Measurements from ENCODE around the gene LANCL3. TPM values are rescaled to one million over a fixed set of nuclear protein-coding genes. Genes with fewer than 3 reads are reported as not detected.

The LANCL3 gene
- total RNA-seq, 4 donors from 2014 or later: 0.93 to 2.4 (median 1.7) TPM

- intact Hi-C loops (cut with DNase I; ENCODE audit: low total_unique reads): no loop called here
- no peak for DNase-seq (ENCODE audit: low spot score in 2 of 2)
- H3K4me3 ChIP-seq (ENCODE audit: low read depth, poor library complexity, severe bottlenecking): no peak overlapping the region
- TF ChIP-seq POLR2A (IDR thresholded peaks at IDR 0.05) (no peak), CTCF (IDR thresholded peaks at IDR 0.05) (no peak)
Measured at GRCh38 chrX:37690119-37690518, 118.7 kb downstream of the LANCL3 start.

GRCh38 chrX:37692918-37693317 is 121.5 kb downstream of the LANCL3 start:
- WGBS, 2 donors: 76 to 87% methylated on average over 3 of the region's 3 CpGs
- TF ChIP-seq POLR2A (IDR thresholded peaks at IDR 0.05) (no peak), CTCF (IDR thresholded peaks at IDR 0.05) (no peak)
- H3K4me3 ChIP-seq (ENCODE audit: low read depth, poor library complexity, severe bottlenecking): no peak overlapping the region
- no peak for DNase-seq (ENCODE audit: low spot score in 2 of 2)
- intact Hi-C loops (cut with DNase I; ENCODE audit: low total_unique reads): no loop called here

- intact Hi-C loops (cut with DNase I; ENCODE audit: low total_unique reads): no loop called here
- DNase-seq (ENCODE audit: low spot score in 2 of 2): no peak
- no peak overlapping the region for H3K4me3 ChIP-seq (ENCODE audit: low read depth, poor library complexity, severe bottlenecking)
- WGBS, 2 donors: 29 to 39% methylated on average over 1 of the region's 1 CpG
- TF ChIP-seq CTCF (IDR thresholded peaks at IDR 0.05) (no peak), POLR2A (IDR thresholded peaks at IDR 0.05) (no peak)
Measured at GRCh38 chrX:37697169-37697760, 125.8 kb downstream of the LANCL3 start.

GRCh38 chrX:37701588-37701987 is 130.1 kb downstream of the LANCL3 start:
- no peak overlapping the region for H3K4me3 ChIP-seq (ENCODE audit: low read depth, poor library complexity, severe bottlenecking)
- no peak for TF ChIP-seq CTCF (IDR thresholded peaks at IDR 0.05)
- no peak for TF ChIP-seq POLR2A (IDR thresholded peaks at IDR 0.05)
- WGBS, 2 donors: 59 to 89% methylated on average over 4 of the region's 4 CpGs
- no peak for DNase-seq (ENCODE audit: low spot score in 2 of 2)
- intact Hi-C loops (cut with DNase I; ENCODE audit: low total_unique reads): no loop called here

GRCh38 chrX:37711991-37712390 is 140.5 kb downstream of the LANCL3 start:
- 56 to 82% methylated on average over 3 of the region's 3 CpGs for WGBS, 2 donors
- TF ChIP-seq CTCF (IDR thresholded peaks at IDR 0.05): no peak
- no peak for TF ChIP-seq POLR2A (IDR thresholded peaks at IDR 0.05)
- no peak for DNase-seq (ENCODE audit: low spot score in 2 of 2)

GRCh38 chrX:37712458-37712857 is 141.0 kb downstream of the LANCL3 start:
- TF ChIP-seq POLR2A (IDR thresholded peaks at IDR 0.05): no peak
- no peak for TF ChIP-seq CTCF (IDR thresholded peaks at IDR 0.05)
- intact Hi-C loops (cut with DNase I; ENCODE audit: low total_unique reads): no loop called here
- no peak overlapping the region for H3K4me3 ChIP-seq (ENCODE audit: low read depth, poor library complexity, severe bottlenecking)
- no peak for DNase-seq (ENCODE audit: low spot score in 2 of 2)
- WGBS, 2 donors: 54 to 78% methylated on average over 3 of the region's 3 CpGs

More at GRCh38 chrX:37711991-37712390, 140.5 kb downstream of the LANCL3 start:
- intact Hi-C loops (cut with DNase I; ENCODE audit: low total_unique reads): no loop called here
- H3K4me3 ChIP-seq (ENCODE audit: low read depth, poor library complexity, severe bottlenecking): no peak overlapping the region
